ENCODE results near the gene OAS3. TPM values are rescaled to one million over a fixed set of nuclear protein-coding genes. Genes with fewer than 3 reads are reported as not detected.

Gene OAS3
- total RNA-seq, 1 experiment from 2014 or later, result 17.4 TPM

GRCh38 chr12:112980491-112981158, 42.4 kb downstream of the OAS3 start:
- Histone ChIP-seq H3K27ac (no peak overlapping the region), H3K27me3 (ENCODE audit: insufficient read depth, low read depth) (peaks cover 7% of the 10 kb centered on the region), H2AFZ (no peak overlapping the region), H3K36me3 (ENCODE audit: low read depth) (no peaks in the 10 kb centered on the region), H3K9me2 (ENCODE audit: insufficient read depth) (0 out of 2 replicates have a peak, but pooled peaks cover 8% of the 10 kb centered on the region), H3K4me2 (no peak overlapping the region), H3K79me2 (ENCODE audit: low read depth) (no peaks in the 10 kb centered on the region), H3K4me1 (replicated peaks; ENCODE audit: insufficient read depth) (no peaks in the 10 kb centered on the region), H4K20me1 (ENCODE audit: insufficient read depth) (0 out of 2 replicates have a peak, but pooled peaks cover 2% of the 10 kb centered on the region), H3F3A (ENCODE audit: insufficient read depth, low read depth) (no peaks in the 10 kb centered on the region), H3K9me3 (ENCODE audit: insufficient read depth, low read depth) (0 out of 2 replicates have a peak, but pooled peaks cover 3% of the 10 kb centered on the region), H3K4me3 (no peak overlapping the region)
- ChIA-PET CTCF (interaction anchor here (0.6 kb wide), 1 partner anchor 81 kb away, joined by 3 read pairs; no protein-coding TSS in a partner anchor), POLR2A (ENCODE audit: unreplicated experiment) (no interaction called here)
- DNase-seq, result no peak
- intact Hi-C loops (cut with micrococcal nuclease; ENCODE audit: unreplicated experiment), result no loop called here
- BruUV-seq (replicated peaks), result no TSS peak
- TF ChIP-seq, protein P1, sequence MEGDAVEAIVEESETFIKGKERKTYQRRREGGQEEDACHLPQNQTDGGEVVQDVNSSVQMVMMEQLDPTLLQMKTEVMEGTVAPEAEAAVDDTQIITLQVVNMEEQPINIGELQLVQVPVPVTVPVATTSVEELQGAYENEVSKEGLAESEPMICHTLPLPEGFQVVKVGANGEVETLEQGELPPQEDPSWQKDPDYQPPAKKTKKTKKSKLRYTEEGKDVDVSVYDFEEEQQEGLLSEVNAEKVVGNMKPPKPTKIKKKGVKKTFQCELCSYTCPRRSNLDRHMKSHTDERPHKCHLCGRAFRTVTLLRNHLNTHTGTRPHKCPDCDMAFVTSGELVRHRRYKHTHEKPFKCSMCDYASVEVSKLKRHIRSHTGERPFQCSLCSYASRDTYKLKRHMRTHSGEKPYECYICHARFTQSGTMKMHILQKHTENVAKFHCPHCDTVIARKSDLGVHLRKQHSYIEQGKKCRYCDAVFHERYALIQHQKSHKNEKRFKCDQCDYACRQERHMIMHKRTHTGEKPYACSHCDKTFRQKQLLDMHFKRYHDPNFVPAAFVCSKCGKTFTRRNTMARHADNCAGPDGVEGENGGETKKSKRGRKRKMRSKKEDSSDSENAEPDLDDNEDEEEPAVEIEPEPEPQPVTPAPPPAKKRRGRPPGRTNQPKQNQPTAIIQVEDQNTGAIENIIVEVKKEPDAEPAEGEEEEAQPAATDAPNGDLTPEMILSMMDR (conservative IDR thresholded peaks at IDR 0.05), result no peak

DNA sequence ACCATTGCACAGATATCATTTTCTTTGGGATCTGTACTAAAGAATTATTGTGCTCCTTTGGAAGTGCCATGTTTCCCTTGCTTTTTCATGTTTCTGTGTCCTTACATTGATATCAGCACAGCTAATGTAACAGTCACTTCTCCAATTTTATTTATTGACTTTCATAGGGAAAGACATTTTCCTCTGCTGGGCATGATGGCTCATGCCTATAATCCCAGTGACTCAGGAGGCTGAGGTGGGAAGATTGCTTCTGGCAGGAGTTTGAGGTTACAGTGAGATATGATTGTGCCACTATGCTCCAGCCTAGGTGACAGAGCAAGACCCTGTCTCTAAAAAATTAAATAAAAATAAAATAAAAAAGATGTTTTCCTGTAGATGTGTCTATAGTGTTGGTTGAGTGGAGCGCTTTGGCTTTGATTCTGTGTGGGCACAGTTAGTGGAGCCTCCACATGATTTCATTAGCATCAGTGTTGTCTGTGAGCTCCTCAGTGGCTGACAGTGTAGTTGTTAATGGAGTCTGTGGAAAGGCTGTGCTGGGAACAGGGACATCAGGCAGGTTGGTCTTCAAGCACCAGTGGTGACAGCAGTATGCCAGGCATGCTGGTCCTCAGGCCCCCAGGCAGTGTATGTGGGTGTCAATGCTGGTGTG, 47.5 kb downstream of the OAS3 start:
- DNase-seq, result no peak
- H3K4me1 ChIP-seq (replicated peaks; ENCODE audit: insufficient read depth), result no peaks in the 10 kb centered on the region
- no peaks in the 10 kb centered on the region for H3K36me3 ChIP-seq (ENCODE audit: low read depth)
- ChIA-PET CTCF (no interaction called here), POLR2A (ENCODE audit: unreplicated experiment) (no interaction called here)
- no peak overlapping the region for H3K4me2 ChIP-seq
- intact Hi-C loops (cut with micrococcal nuclease; ENCODE audit: unreplicated experiment), result no loop called here
- H3K9me2 ChIP-seq (ENCODE audit: insufficient read depth), result 0 out of 2 replicates have a peak, but pooled peaks cover 5% of the 10 kb centered on the region
- peaks cover 15% of the 10 kb centered on the region for H3K27me3 ChIP-seq (ENCODE audit: insufficient read depth, low read depth)
- H3K9me3 ChIP-seq (ENCODE audit: insufficient read depth, low read depth), result 0 out of 2 replicates have a peak, but pooled peaks cover 3% of the 10 kb centered on the region
- TF ChIP-seq, protein P1 (conservative IDR thresholded peaks at IDR 0.05), result no peak
- TF ChIP-seq EZH2 (IDR thresholded peaks at IDR 0.05; ENCODE audit: low read depth), result no peak
- no peak overlapping the region for H3K27ac ChIP-seq
- no peaks in the 10 kb centered on the region for H3K79me2 ChIP-seq (ENCODE audit: low read depth)
- no peaks in the 10 kb centered on the region for H3F3A ChIP-seq (ENCODE audit: insufficient read depth, low read depth)
- no peak overlapping the region for H3K4me3 ChIP-seq
- no peak overlapping the region for H2AFZ ChIP-seq
- no peaks in the 10 kb centered on the region for H4K20me1 ChIP-seq (ENCODE audit: insufficient read depth)
- no TSS peak for BruUV-seq (replicated peaks)

DNA sequence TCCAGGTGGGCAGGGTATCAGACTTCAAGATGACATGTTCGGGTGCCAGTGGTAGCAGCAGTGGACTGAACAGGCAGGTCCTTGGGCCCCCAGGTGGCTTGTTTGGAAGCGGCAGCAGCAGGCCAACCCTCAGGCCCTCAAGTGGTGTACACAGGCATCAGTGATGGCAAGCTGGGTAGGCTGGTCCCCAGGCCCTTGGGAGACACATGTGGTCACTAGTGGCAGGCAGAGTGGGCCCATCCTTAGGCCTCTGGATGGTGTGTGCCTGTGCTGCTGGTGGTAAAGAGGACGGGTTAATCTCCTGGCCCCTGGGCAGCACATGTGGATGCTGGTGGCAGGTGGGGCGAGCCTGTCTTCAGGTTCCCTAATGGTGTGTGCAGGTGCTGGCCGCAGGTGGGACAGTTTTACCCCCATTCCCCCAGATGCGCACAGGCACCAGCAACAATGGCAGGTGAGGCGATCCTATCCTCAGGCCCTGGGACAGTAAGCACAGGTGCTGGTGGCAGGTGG, 48.1 kb downstream of the OAS3 start:
- ChIA-PET POLR2A (ENCODE audit: unreplicated experiment) (no interaction called here), CTCF (no interaction called here)
- H3K27ac ChIP-seq, result no peak overlapping the region

More for the DNA sequence above, 48.1 kb downstream of the OAS3 start:
- peaks cover 15% of the 10 kb centered on the region for H3K27me3 ChIP-seq (ENCODE audit: insufficient read depth, low read depth)
- no peak for DNase-seq
- no peaks in the 10 kb centered on the region for H3K79me2 ChIP-seq (ENCODE audit: low read depth)
- no peaks in the 10 kb centered on the region for H3K4me1 ChIP-seq (replicated peaks; ENCODE audit: insufficient read depth)
- intact Hi-C loops (cut with micrococcal nuclease; ENCODE audit: unreplicated experiment), result no loop called here
- no peak overlapping the region for H3K4me3 ChIP-seq
- TF ChIP-seq EZH2 (IDR thresholded peaks at IDR 0.05; ENCODE audit: low read depth), result no peak
- TF ChIP-seq, protein P1 (conservative IDR thresholded peaks at IDR 0.05), result no peak
- 0 out of 2 replicates have a peak, but pooled peaks cover 3% of the 10 kb centered on the region for H3K9me3 ChIP-seq (ENCODE audit: insufficient read depth, low read depth)
- H3F3A ChIP-seq (ENCODE audit: insufficient read depth, low read depth), result no peaks in the 10 kb centered on the region
- no TSS peak for BruUV-seq (replicated peaks)
- no peaks in the 10 kb centered on the region for H4K20me1 ChIP-seq (ENCODE audit: insufficient read depth)
- no peak overlapping the region for H3K4me2 ChIP-seq
- H3K9me2 ChIP-seq (ENCODE audit: insufficient read depth), result no peaks in the 10 kb centered on the region
- H2AFZ ChIP-seq, result no peak overlapping the region
- H3K36me3 ChIP-seq (ENCODE audit: low read depth), result no peaks in the 10 kb centered on the region
